LNCaP clone FGC (cell line): ENCODE results near the gene RGS9BP.
A peak's percentile ranks its signal among the peaks of the same experiment; 100 is the strongest.

ENCODE experiments used
- DNase-seq: peaks from one replicate; pipeline ENCODE4 v3.0.0-alpha.2; 2011; ENCODE audit warnings: low read depth
- H3K4me3 ChIP-seq: 2 replicates; pipeline ENCODE4 v1.5.1; 2011; ENCODE audit warnings: mild to moderate bottlenecking, low read depth, low read length, control low read depth
- CTCF ChIP-seq: IDR thresholded peaks from 2 replicates; pipeline ENCODE4 v1.5.1; 2012; ENCODE audit warnings: mild to moderate bottlenecking; ENCODE audit not compliant: control insufficient read depth, insufficient read depth; ENCODE audit errors: extremely low read depth

Gene RGS9BP, protein sequence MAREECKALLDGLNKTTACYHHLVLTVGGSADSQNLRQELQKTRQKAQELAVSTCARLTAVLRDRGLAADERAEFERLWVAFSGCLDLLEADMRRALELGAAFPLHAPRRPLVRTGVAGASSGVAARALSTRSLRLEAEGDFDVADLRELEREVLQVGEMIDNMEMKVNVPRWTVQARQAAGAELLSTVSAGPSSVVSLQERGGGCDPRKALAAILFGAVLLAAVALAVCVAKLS

DNA sequence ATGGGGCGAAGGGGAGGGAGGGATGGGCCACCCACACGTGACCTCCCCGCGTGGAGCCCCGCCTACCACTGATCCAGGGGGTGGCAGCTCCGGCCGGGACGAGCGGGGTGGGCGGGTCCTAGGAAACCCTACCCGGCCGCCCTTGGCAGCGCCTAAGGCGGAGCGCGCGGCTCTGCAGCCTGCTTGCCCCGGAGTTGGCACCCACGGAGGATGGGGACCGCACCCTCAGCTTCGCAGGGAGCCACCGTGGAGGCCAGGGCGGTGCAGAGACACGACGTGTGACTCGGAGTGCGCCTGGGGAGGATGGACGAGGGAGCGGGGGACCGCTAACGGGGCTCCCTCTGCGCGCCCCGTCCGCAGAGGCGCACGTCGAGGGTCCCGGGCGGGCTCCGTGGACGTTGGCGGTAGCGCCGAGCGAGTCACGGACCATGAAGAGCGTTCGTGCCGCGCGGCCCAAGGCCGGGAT, at the start of gene RGS9BP:
TSS of gene RGS9BP (plus strand) at position 129 of the 466 bp plus-strand sequence. CDS start 416 bp downstream, outside the sequence.
- peak within 1 kb of the TSS; percentile 80 for H3K4me3 ChIP-seq
- TF ChIP-seq CTCF = no peak
- DNase-seq = no peak

- no peak for DNase-seq
- H3K4me3 ChIP-seq = no peak overlapping the region
- no peak for TF ChIP-seq CTCF
These were observed 48.7 kb upstream of the RGS9BP start for GRCh38 chr19:32626969-32627368.

DNA sequence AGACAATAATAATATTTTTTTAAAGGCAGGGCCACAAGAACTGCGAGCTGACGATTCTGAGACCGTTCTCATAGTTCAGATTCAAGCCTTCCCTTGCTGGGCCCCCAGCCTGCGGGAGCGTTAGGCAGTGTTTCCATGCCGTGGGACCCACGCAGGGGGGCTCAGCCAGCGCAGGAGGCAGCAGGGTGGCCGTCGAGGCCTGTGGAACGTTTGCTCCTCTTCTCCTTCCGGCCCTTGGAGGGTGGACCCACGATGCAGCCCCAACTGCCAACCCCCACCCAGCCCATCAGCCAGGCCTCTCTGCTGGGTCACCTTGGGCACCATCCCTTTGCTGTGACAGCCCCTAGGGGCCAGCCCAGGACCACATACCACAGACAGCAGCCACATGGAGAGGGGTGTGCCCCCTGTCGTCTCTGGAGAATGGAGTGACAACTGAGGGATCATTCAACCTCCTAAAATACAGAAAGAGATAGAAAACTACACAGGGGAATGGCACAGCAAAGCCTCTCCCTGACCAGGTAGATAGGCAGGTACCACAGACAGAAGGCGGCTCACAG, 47.9 kb upstream of the RGS9BP start:
- H3K4me3 ChIP-seq = no peak overlapping the region
- DNase-seq = no peak
- TF ChIP-seq CTCF = no peak

DNA sequence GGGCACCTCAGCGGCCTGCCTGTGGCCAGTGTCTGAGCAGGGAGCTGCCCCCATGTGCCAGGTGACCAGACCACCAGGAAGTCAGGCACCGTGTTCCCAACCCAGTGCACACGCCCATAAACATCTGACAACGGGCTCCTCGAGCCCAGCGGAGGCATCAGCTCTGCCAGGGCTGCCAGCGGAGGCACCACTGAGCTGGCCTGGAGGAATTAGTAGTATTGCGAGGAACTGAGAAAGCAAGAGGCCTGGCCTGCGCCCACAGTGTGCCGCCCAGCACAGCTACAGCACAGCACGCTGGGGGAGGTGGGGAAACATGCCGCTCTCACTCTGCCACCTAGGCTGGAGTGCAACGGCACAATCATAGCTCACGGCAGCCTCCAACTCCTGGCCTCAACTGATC, 45.3 kb upstream of the RGS9BP start:
- no peak for DNase-seq
- no peak for TF ChIP-seq CTCF
- H3K4me3 ChIP-seq = no peak overlapping the region

- no peak for DNase-seq
- peak; percentile 24; the same call in 1 of the 2 replicates for TF ChIP-seq CTCF
- H3K4me3 ChIP-seq = no peak overlapping the region
These were observed 44.3 kb upstream of the RGS9BP start for GRCh38 chr19:32631381-32631780.

- TF ChIP-seq CTCF = no peak
- DNase-seq = no peak
- H3K4me3 ChIP-seq = no peak overlapping the region
These were observed 38.2 kb upstream of the RGS9BP start for GRCh38 chr19:32637480-32637879.

DNA sequence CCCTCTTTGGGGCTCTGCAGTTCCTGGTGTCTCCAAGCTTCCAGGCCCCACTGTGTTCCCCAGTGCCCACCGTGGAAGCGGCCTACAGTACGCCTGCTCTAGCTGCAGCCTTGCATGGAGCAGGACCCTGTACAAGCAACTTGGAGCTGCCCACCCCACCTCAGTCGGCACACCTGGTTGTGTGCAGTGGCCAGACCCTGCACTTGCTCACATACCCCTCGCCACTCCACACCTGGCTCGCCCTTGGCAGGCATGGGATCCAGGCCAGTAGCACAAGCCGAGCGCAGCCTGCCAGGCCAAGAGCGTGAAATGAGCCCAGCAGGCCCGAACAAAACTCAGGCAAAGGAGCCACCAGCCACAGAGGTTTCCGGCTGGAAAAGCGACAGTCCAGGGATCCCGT, 37.0 kb upstream of the RGS9BP start:
- no peak overlapping the region for H3K4me3 ChIP-seq
- TF ChIP-seq CTCF = no peak
- no peak for DNase-seq
